GM12875 (cell line): Measurements from ENCODE around the gene ATP13A2.

ENCODE experiments used
- H3K4me3 ChIP-seq: one replicate; pipeline ENCODE4 v1.5.1; 2011; ENCODE audit warnings: low read depth, low read length, control low read depth
- TF ChIP-seq, protein P1 (sequence below): IDR thresholded peaks from 2 replicates; pipeline ENCODE4 v1.5.1; 2011; ENCODE audit warnings: low read depth, mild to moderate bottlenecking, control low read depth, inconsistent platforms, low read length, moderate library complexity, borderline replicate concordance; ENCODE audit not compliant: insufficient read depth

ATP13A2 gene

DNA sequence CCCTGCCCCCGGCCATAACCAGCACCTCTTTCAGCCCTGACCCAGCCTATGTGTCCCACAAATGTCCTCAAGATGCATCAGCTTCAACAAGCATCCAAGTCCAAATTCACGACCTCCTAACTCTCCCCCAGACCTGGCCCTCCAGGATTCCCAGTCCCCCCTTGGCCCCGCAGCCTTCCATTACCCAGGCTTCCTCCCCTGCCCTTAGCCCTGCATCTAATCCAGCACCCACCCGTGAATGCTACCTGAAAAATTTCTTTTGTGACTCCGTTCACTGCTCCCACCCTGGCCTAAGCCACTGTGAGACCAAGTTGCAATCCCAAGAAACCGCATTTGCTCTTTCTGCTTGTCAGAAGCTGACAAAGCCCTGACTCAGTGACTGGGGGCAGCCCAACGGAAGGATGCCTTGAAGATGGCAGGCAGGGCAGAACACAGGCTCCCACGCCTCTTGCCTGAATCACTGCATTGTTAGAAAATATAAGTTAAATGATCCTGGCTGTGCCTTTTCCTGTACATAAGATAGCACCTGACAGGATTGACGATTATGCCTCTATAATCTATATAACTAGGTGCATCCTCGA is 30.4 kb downstream of the ATP13A2 start:
- TF ChIP-seq, protein P1, sequence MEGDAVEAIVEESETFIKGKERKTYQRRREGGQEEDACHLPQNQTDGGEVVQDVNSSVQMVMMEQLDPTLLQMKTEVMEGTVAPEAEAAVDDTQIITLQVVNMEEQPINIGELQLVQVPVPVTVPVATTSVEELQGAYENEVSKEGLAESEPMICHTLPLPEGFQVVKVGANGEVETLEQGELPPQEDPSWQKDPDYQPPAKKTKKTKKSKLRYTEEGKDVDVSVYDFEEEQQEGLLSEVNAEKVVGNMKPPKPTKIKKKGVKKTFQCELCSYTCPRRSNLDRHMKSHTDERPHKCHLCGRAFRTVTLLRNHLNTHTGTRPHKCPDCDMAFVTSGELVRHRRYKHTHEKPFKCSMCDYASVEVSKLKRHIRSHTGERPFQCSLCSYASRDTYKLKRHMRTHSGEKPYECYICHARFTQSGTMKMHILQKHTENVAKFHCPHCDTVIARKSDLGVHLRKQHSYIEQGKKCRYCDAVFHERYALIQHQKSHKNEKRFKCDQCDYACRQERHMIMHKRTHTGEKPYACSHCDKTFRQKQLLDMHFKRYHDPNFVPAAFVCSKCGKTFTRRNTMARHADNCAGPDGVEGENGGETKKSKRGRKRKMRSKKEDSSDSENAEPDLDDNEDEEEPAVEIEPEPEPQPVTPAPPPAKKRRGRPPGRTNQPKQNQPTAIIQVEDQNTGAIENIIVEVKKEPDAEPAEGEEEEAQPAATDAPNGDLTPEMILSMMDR, result no peak
- no peak overlapping the region for H3K4me3 ChIP-seq

DNA sequence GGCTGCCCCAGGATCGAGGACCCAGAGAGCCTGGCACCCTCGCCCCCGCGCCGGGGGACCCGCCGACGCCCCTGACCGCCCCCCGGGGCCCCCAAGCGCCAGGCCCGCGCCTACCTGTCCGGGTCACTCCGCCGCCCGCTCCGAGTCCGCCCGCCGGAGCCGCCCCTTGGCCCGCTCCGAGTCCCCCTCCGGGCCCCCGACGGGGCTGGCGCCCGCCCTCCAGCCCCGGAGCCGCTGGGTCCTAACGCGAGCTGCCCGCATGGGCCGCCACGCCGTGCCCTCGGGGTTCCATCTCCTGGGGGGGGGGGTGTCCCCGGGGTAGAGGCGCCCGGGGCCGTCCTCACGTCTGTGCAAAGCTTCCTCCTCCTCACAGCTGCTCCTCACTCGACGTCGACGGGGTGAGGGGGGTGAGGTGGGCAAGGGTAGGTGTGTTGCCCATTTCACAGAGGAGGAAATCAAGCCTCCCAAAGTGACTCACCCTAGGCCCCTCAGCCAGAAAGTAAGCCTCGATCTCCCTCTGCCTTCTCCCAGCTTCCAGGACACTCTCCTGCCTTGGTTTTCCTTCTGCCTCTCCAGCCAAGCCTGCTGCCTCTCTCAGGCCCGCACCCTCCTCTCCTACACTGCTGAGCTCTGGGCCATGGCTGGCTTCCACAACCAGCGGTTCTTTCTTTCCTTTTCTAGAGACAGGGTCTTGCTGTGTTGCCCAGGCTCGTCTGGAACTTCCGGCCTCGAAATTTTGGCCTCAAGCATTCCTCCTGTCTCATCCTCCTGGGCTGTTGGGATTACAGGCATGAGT is 31.1 kb downstream of the ATP13A2 start, which contains the start of gene MFAP2:
Gene MFAP2 (minus strand): TSS at position 148 of the 796 bp plus-strand sequence. CDS start 2,347 bp downstream, outside the sequence.
- no peak within 1 kb of the TSS for H3K4me3 ChIP-seq
- TF ChIP-seq, protein P1, result no peak

DNA sequence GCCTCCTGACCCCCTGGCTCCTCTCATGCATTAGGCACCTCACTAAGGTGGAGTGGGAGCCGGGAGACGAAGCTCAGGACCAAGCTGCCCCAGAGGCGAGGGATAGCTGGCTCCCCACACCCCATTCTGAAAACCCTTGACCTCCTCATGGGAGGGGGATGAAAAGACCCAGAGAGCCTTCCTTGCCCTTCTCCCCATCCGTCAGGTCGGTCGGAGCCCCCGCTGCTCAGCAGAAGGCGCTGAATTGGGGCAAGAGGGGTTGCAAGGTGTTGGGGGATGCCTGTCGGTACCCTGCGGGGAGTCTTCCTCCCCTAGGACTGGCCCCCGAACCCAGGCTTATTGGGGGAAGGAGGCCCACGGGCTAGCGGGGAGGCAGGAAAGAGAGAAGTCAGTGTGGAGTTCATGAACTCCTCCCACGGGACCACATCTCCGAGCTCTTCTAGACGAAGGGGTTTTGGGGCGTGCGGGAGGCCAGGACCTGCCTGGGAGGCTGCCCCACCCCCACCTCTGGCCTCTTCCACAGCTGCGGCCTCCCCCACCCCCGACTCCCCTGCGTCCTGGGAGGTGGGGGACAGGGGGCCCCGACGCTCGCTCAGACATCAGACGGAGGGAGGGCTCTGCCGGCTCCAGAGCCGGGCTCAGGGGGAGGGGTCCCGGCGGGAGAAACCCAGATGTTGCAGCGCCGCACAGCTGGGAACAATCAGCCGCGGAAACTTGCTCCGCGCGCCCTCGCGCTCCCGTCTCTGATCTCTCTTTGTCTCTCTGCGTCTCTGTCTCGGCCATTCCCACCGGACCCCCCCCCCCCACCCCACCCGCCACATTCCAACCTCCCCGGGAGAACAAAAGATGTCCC is 32.0 kb downstream of the ATP13A2 start:
- TF ChIP-seq, protein P1, result no peak
- H3K4me3 ChIP-seq, result no peak overlapping the region

DNA sequence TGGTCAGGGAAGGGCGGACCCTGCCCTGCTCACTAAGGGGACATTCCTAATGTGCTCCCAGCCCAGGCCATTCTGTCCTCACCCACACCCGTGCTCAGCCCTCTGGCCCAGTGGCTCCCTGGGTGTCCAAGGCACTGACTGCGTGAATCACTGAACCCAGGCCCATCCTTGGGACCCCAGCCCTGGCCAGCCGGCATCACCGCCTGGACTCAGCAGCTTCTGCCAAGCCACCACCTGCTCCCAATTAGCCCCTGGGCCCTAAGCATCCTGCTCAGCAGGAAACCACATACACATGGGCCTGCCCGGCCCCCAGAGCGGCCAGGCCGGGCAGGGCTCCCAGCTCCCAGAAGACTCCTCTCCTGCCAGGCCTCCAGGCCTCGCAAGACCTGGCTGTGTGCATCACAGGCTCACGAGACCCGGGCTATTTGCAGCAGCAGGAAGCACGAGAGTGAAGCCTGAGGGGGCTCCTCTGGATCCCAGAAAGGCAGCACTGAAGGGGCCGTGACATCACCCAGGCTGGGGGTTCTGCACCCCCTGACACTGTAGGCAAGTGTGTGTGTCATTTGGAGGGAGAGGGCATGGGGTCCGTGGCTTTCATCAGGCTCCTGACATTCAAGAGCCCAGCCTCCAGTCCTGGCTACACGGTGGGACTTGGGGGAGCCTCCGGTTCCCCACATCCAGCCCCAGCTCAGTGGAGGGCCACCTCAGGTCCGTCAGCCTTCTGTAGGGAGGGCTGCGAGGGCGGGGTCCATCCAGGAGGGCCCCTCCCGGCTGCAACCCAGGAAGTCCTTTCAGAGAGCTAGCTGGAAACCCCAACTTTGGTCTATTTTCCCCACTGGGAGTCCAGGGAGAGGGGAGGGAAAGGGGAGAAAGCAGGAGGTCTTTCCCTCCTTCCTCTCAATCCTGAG is 32.9 kb downstream of the ATP13A2 start:
- TF ChIP-seq, protein P1, result no peak
- H3K4me3 ChIP-seq, result no peak overlapping the region

DNA sequence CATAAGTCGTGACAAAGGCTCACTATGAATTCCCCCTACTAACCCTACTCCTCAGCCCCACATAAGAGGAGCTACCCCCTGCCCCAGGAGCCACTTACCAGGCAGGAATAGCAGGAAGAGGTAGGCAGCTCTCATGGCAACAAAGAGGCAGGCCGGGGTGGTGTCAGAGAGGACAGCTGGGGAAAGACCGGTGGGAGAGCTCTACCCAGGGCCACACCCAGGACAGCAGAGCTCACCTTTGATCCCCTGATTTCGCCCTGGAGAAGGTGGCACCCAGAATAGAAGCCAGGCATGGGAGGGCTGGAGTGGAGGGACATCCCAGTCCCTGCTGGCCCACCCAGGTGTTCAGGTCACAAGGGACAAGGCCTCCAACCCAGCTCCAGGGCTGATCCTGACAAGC is 33.6 kb downstream of the ATP13A2 start:
- TF ChIP-seq, protein P1, result no peak
- no peak overlapping the region for H3K4me3 ChIP-seq

DNA sequence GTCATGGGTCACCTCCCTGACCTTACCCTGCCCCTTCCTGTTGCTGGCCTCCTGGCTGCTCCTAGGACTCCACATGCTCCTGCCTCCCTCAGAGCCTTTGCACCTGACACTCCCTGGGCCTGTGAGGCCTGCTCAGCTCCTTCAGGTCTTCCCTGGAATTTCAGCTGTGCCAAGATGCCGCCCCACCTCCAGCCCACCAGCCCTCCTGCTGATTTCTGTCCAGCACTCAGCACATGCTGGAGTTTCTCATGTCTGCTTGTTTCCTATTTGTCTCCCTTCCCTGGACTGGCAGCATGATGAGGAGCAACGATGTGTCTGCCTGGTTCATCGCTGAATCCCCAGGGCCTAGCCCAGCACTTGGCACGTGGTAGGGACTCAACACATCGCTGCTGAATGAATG is 34.4 kb downstream of the ATP13A2 start:
- H3K4me3 ChIP-seq, result no peak overlapping the region
- TF ChIP-seq, protein P1, result no peak
